Pons (tissue), 1 donor: Measurements from ENCODE around the gene DXO.
"Not testable (repeated sequence)": the region's sequence is repeated elsewhere in the genome, so short reads cannot be mapped to it uniquely, and the experiment has no call there.

Source experiments
- DNase-seq: peaks from one replicate; pipeline ENCODE4 v3.0.0-alpha.2; 2016; ENCODE audit warnings: low spot score

DXO gene

DNA sequence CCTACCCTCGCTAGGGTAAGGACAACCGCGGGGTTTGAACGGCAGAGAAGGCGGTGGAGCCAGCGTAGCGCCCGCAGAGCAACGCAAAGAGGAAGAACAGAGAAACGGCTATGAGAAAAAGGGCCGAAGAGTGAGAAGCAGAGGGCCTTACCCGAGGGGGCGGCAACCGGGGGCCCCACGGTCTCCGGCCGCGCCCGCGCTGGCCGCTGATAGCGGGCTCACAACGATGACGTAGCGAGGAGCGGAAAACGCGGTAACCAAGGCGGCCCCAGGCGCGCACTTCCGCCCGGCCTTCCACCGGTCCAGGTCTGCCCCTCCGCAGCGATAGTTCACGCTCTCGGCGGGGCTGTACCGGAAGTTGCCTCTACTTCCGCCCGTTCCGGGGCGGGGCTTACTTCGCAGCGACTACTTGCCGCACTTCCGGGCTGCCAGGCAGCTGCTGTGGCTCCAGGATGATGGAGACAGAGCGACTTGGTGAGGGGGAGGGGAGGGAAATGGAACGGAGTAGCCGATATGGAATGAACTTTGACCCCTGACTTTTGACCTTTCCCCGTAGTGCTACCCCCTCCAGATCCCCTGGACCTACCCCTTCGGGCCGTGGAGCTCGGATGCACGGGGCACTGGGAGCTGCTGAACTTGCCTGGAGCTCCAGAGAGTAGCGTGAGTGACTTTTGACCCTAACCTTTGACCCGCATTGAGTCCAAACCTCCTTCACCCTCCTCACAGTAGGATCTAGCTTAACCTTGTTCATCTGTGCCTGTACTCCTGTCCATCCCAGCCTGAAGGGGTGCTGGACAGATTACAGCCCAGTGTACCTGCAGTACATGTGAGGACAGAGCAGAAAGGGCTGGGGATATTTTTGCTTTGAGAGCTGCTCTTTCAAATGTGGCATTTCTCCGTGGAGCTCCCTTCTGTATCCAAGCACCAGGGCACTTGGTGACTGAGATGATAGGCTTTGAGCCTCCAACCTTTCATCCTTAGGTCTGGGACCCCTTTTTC, 12.9 kb downstream of the DXO start, which contains the start of the genes NELFE and SKIC2:
Gene NELFE (minus strand): TSS at position 231 of the 999 bp plus-strand sequence. CDS start 525 bp downstream, outside the sequence.
Gene SKIC2 (plus strand): TSS at position 435 of the 999 bp plus-strand sequence. CDS start 18 bp downstream, at position 453.
- DNase-seq, result peak; percentile 98

DNA sequence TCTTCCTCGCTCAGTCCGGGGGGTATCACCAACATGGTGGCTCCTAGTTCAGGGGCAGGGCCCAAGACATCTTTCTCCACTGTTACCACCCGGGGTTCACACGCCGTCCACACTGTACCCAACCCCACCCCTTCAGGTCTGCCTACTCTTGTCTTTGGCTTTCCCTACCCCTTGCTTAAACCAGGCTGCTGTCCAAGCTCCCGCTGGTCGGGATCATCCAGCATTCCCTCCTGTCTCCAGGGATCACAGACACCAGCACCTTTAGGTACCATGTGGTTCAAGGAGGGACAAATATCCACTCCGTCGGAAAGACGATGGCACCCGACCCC, 13.6 kb downstream of the DXO start:
- no peak for DNase-seq

DNA sequence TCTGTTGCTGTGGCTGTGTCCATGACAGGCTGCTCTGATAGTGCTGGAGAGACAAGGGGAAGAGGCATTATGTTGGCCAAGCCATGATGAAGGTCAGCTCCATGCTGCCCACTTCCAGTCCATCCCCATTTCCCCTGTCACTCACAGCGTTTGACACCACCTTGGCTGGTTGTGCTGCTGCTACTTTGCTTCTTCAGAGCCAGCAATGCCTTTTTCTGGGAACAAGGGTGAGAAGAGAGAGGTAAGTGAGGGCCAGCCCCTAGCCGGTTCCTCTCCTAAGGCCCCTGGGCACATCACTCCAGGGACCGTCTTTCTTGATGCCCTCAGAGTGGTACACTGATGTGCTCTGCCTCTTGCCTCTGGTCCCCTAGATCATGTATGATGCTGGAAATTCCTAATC, 15.1 kb downstream of the DXO start:
- DNase-seq, result no peak

DNA sequence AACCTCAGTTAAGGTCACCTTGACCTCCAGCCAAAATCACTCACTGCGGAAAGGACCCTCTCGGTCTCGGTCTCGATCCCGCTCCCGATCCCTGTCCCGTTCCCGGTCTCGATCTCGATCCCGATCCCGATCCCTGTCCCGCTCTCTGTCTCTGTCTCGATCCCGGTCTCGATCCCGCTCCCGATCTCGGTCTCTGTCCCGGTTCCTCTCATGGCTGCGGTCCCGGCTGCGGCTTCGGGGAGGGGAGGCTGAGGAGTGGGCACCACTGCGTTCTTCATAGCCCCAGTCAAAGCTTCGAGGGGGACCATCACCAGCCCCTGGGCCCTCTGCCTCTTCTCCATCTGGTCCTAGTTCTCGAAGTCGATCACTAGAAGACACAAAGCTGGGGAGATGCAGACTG, 17.4 kb downstream of the DXO start:
- DNase-seq, result no peak

DNA sequence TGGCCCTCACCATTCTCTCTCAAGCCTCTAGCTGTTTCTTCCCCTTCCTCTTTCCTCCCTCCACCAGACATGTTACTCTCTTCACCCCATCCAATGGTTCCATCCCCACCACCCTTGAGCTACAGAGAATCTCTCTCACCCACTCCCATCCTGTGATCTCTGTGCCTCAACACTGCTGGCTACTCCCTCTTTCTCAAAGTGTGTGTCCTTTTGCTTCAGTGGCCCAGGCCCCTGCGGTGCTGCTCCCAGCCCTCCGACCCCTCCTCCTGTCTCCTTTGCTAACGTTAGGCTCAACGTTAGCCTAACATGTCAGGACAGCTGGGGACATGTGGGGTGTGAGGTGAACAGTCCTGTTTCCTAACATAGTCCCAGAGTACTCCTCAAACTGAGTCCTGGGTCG, 19.0 kb downstream of the DXO start:
- no peak for DNase-seq

DNA sequence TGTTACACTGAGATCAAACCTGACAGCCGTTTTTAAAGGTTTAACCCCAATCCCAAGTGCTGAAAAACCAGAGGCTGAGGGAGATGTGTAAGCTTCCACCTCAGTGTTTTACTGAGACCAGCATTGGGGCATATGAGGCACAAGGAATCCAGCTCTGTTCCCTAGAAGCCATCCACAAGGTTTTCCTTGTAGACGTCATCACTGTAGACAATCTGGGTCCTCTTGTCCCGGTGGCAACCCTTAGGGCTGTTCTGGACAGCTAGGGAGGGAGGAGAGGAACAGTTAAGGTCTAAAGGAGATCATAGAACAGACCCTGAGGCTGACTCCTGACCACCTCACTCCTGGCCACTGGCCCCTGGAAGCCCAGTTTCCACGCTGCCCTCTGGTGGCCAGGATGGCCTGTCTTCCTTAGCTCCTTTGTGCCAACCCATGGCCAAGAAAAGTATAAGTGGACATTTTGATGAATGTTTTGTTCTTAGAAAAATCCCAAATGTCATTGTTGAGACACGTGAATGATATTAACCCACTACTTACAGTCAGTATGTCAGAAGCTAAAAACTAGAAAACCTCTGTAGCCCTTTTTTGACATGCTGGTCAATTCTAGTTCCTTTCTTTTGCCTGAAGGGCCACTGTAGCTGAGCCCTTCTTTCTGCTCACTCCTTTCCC, 19.7 kb downstream of the DXO start:
- peak; percentile 65 for DNase-seq

DNA sequence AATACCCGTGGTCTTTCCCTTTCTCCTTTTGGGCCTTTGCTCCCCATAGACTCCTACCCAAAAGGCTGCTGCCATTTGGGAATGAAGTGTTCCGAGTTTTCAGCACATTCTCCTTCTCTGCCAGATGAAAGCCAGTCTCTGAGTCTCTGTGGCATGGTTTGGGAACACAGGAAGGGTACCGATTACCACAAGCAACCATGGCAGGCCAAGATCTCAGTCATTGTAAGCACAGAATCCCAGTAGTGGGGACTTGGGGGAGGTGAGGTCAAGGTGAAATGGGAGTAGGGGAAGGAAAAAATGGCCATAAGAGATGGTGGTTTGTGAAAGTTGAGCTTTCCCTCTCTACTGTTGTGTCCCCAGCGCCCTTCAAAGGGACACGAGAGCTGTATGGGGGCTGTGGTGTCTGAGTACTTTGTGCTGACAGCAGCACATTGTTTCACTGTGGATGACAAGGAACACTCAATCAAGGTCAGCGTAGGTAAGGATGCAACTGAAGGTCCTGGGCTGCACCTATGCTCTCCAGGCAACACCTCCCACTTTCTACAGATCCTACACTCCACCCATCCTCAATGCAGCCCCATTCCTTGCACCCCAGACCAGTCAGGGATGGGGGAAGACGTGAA, 21.9 kb downstream of the DXO start:
- DNase-seq, result no peak

DNA sequence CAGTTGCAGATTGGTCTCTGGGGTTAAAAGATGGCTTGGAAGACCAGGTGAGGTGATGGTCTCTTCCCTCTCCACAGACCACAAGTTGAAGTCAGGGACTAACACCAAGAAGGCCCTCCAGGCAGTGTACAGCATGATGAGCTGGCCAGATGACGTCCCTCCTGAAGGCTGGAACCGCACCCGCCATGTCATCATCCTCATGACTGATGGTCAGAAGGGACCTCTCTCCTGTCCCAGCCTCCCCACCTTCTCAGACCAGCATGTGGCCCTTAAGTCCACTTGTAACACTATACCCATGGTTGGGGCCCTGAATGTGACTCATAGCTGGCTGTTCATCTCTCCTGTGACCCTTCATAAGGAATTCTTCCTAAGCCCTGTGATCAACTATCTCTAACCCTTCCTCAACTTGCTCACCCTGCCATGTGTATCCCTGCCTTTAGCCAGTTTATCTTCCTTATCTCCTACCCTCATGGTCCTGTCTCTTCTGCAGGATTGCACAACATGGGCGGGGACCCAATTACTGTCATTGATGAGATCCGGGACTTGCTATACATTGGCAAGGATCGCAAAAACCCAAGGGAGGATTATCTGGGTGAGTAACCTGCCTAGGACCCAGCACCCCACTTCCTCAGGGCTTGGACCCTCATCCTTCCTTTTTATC, 23.1 kb downstream of the DXO start:
- no peak for DNase-seq

DNA sequence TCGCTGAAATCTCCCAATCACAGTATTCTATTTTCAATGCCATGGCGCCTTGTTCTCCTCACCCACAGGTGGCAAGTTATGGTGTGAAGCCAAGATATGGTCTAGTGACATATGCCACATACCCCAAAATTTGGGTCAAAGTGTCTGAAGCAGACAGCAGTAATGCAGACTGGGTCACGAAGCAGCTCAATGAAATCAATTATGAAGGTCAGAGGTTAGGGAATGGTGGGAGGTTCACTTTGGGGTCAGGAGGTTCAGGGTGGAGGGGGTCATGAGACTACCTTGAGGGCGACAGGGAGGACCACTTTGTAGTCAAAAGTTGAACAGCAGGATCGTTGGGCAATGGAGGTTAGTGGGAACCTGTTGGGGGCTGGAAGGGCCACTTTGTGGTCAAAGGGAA, 23.6 kb downstream of the DXO start:
- DNase-seq, result no peak

DNA sequence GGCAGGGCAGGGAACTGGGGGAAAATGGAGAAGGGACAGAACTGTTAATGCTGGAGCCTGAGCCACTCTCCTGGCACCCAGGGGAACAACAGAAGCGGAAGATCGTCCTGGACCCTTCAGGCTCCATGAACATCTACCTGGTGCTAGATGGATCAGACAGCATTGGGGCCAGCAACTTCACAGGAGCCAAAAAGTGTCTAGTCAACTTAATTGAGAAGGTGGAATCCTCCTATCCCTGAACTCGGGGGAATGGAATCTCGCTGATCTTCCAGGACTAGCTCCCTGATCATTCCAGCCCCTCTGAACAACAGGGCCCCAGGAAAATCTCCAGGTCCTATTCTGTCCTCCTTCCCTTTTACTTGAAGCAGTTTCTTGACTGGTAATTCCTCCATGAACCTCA, 24.1 kb downstream of the DXO start:
- DNase-seq, result no peak

DNA sequence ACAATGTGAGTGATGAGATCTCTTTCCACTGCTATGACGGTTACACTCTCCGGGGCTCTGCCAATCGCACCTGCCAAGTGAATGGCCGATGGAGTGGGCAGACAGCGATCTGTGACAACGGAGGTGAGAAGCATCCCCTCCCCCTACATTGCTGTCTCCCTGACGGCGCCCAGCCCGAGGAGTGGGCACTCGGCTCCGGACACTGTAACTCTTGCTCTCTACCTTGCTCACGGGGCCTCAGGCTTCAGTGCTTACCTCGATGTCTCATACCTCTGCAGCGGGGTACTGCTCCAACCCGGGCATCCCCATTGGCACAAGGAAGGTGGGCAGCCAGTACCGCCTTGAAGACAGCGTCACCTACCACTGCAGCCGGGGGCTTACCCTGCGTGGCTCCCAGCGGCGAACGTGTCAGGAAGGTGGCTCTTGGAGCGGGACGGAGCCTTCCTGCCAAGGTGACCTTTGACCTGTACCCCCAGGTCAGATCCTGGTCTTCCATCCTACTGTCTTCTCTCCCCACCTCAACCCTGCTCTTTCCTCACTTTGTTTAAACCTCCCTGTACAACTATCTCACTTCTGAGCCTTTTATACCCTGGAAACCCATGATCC, 24.8 kb downstream of the DXO start:
- no peak for DNase-seq

DNA sequence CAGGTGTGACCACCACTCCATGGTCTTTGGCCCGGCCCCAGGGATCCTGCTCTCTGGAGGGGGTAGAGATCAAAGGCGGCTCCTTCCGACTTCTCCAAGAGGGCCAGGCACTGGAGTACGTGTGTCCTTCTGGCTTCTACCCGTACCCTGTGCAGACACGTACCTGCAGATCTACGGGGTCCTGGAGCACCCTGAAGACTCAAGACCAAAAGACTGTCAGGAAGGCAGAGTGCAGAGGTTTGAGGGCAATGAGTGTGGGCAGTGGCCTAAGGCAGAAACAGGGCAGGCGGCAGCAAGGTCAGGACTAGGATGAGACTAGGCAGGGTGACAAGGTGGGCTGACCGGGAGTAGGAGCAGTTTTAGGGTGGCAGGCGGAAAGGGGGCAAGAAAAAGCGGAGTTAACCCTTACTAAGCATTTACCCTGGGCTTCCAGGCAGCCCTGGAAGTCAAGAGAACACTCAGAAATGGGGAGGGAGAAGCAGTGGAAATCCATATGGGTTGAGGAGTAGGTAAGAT, 25.5 kb downstream of the DXO start:
- DNase-seq, result no peak

DNA sequence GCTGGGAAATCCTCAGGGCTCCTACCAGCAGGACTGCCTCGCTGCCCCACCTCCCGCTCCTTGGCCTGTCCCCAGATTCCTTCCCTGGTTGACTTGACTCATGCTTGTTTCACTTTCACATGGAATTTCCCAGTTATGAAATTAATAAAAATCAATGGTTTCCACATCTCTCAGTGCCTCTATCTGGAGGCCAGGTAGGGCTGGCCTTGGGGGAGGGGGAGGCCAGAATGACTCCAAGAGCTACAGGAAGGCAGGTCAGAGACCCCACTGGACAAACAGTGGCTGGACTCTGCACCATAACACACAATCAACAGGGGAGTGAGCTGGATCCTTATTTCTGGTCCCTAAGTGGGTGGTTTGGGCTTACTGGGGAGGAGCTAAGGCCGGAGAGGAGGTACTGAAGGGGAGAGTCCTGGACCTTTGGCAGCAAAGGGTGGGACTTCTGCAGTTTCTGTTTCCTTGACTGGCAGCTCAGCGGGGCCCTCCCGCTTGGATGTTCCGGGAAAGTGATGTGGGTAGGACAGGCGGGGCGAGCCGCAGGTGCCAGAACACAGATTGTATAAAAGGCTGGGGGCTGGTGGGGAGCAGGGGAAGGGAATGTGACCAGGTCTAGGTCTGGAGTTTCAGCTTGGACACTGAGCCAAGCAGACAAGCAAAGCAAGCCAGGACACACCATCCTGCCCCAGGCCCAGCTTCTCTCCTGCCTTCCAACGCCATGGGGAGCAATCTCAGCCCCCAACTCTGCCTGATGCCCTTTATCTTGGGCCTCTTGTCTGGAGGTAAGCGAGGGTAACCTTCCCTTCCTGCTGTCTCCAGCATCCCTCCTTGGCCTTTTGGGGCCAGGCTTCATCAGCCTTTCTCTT, 26.2 kb downstream of the DXO start, which contains the start of gene CFB:
Gene CFB (plus strand): TSS at position 589 of the 863 bp plus-strand sequence. CDS start 127 bp downstream, at position 716.
- no peak for DNase-seq

DNA sequence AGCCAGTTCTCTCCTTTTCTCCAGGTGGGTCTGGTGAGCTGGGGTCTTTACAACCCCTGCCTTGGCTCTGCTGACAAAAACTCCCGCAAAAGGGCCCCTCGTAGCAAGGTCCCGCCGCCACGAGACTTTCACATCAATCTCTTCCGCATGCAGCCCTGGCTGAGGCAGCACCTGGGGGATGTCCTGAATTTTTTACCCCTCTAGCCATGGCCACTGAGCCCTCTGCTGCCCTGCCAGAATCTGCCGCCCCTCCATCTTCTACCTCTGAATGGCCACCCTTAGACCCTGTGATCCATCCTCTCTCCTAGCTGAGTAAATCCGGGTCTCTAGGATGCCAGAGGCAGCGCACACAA, 26.8 kb downstream of the DXO start:
- no peak for DNase-seq

DNA sequence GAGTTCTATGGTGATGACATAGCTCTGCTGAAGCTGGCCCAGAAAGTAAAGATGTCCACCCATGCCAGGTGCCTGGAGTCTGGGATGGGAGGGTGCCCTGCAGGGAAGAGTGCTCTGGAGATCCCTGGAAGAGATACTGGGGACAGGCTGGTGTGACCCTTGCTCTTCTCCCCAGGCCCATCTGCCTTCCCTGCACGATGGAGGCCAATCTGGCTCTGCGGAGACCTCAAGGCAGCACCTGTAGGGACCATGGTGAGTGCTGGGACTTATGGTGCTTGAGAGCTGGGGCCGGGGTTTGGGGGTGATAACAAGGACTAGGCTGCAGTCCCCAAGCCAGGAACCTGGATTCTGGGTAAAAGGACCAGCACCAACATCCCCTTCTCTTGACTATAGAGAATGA, 28.2 kb downstream of the DXO start:
- DNase-seq, result no peak

DNA sequence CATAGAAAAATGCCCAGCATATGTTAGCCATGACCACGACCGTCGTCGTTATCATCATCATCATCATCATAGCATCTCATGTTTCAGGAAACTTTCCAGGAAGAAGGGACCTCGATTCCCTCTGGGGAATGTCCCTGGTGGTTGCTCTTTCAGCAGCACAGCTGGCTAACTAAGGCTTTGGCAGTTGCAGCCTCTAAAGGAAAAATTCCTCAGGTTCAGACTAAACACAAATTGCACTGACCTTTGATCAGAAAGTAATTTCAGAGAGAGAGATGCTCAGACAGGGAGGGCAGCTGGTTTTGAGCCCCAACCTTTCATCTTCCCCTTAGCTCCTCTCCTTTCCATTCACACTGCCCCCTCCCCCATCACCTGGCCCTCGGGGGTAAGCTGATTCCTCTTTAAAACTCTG, 31.7 kb downstream of the DXO start:
- no peak for DNase-seq

DNA sequence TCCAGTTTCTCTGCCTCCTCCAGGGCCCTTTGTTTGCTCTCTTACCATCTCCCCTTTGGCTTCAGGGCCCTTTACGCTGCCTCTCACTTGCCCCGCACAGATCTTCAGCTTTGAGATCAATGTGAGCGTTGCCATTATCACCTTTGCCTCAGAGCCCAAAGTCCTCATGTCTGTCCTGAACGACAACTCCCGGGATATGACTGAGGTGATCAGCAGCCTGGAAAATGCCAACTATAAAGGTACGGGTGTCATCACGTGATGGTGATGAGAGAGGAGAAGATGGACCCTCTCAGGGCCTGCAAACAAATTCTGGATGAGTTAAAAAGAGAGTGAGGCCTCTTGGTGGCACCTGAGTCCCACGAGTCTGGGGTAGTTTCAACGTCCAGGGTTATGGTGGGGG, 36.1 kb downstream of the DXO start:
- no peak for DNase-seq

DNA sequence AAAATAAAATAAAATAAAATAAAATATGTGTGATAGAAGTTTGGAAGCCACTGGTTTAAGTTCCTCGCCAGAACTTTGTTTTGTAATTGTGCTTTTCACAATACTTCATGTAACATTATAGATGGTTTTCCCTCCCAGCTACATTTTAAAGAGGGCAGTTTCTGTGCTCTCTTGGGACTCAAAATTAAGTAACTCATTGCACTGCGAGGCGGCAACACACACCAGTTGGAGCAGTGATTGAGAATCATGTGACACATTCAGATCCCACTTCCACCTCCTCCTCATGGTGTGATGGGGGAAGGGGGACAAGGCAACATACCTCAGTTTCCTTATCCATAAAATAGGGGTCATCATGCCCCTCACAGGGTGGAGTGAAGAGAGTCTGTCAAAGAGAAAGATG, 36.9 kb downstream of the DXO start:
- DNase-seq, result no peak

DNA sequence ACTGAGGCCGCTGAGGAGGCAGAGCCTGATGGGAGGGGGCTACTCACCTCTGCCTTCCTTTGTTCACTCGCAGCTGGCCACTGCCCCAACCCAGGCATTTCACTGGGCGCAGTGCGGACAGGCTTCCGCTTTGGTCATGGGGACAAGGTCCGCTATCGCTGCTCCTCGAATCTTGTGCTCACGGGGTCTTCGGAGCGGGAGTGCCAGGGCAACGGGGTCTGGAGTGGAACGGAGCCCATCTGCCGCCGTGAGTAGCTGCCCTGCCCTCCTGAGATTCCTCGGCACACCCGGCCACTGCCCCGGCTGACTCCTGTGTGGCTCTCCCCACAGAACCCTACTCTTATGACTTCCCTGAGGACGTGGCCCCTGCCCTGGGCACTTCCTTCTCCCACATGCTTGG, 38.4 kb downstream of the DXO start:
- no peak for DNase-seq

DNA sequence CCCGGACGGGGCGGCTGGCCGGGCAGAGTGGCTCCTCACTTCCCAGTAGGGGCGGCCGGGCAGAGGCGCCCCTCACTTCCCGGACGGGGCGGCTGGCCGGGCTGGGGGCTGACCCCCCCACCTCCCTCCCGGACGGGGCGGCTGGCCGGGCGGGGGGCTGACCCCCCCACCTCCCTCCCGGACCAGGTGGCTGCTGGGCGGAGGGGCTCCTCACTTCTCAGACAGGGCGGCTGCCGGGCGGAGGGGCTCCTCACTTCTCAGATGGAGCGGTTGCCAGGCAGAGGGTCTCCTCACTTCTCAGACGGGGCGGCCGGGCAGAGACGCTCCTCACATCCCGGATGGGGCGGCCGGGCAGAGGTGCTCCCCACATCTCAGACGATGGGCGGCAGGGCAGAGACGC, 39.8 kb downstream of the DXO start:
- not testable (repeated sequence) for DNase-seq

DNA sequence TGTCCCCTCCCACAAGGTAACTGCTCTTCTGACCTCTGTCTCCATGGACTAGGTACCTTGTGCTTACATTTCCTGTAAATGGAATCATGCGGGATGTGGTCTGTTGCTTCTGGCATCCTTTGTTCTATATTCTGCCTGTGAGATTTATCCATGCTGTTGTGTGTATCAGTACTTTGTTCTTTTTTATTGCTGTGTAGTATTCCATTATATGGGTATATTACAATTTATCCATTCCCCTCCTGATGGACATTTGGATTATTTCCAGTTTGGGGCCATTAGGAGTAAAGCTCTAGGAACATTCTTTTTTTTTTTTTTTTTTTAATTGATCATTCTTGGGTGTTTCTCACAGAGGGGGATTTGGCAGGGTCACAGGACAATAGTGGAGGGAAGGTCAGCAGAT, 41.0 kb downstream of the DXO start:
- no peak for DNase-seq
